Aorta (tissue), 5 donors: ENCODE measurements around the gene TBC1D30. TPM values are rescaled to one million over a fixed set of nuclear protein-coding genes. Genes with fewer than 3 reads are reported as not detected.
A peak's percentile ranks its signal among the peaks of the same experiment; 100 is the strongest.
"Not testable (repeated sequence)": the region's sequence is repeated elsewhere in the genome, so short reads cannot be mapped to it uniquely, and the experiment has no call there.

Experiments used
- ATAC-seq: fragments of 200-7000 bp; cut with Tn5 transposase; one replicate; pipeline ENCODE4 v1.9.1; 2022; ENCODE audit warnings: moderate library complexity; ENCODE audit not compliant: low FRiP score
- DNase-seq, 2 donors: peaks; one replicate each; pipeline ENCODE4 v3.0.0-alpha.2; 2020
- H3K27ac ChIP-seq, 2 donors: one replicate each; pipeline ENCODE4 v1.5.1; 2013; ENCODE audit warnings: low read length in 2 of 2, mild to moderate bottlenecking in 2 of 2, moderate library complexity in 2 of 2, control low read depth in 1 of 2, inconsistent platforms in 1 of 2, low read depth in 1 of 2
- H3K27me3 ChIP-seq, 2 donors: one replicate each; pipeline ENCODE4 v1.6.1; 2013; ENCODE audit warnings: control low read depth in 1 of 2, low read length in 1 of 2, mild to moderate bottlenecking in 1 of 2, moderate library complexity in 1 of 2; ENCODE audit not compliant: insufficient read depth in 2 of 2, control insufficient read depth in 1 of 2
- H3K36me3 ChIP-seq, 2 donors: one replicate each; pipeline ENCODE4 v1.6.1; 2013; ENCODE audit warnings: control low read depth in 1 of 2, low read length in 1 of 2, mild to moderate bottlenecking in 1 of 2; ENCODE audit not compliant: insufficient read depth in 2 of 2, control insufficient read depth in 1 of 2
- H3K4me1 ChIP-seq, 2 donors: one replicate each; pipeline ENCODE4 v1.6.1; 2013; ENCODE audit warnings: low read length in 2 of 2, control low read depth in 1 of 2, mild to moderate bottlenecking in 1 of 2, moderate library complexity in 1 of 2; ENCODE audit not compliant: insufficient read depth in 2 of 2, control insufficient read depth in 1 of 2
- H3K4me3 ChIP-seq, 2 donors: one replicate each; pipeline ENCODE4 v1.5.1; 2013; ENCODE audit warnings: low read length in 2 of 2, control low read depth in 1 of 2, mild to moderate bottlenecking in 1 of 2
- H3K9me3 ChIP-seq: one replicate; pipeline ENCODE4 v1.6.1; 2013; ENCODE audit warnings: mild to moderate bottlenecking, low read length; ENCODE audit not compliant: control insufficient read depth
- WGBS, 2 donors: extraction: QIAGEN DNeasy Blood & Tissue Kit; methylation state at CpG; one replicate each; pipeline ENCODE4 v1.1.7; 2013; 5-methylcytosine and 5-hydroxymethylcytosine counted together
- intact Hi-C, 2 donors: fragments of 100-400 bp; cut with DNase I; formaldehyde crosslinking; loops; one replicate each; pipeline versions ENCODE4 v1.14.2 to v1.15.0; 2022
- polyA plus RNA-seq, 2 donors: library from polyadenylated mRNA; stranded (reverse); fragments of 200-250 nt; gene quantifications; one replicate each; pipeline ENCODE4 v1.2.3, GENCODE V29; 2013
- total RNA-seq, 2 donors: library from RNA; stranded (reverse); fragmentation: NEBNext Ultra II Directional; extraction: Animal tissue kit (Norgen Biotek cat#: 25700); gene quantifications; one replicate each; pipeline ENCODE4 v1.2.1, GENCODE V29; 2021
- donor health status: healthy with polysubstance abuse.
- donor health status: Bipolar disorder and iron deficiency.
- donor health status: DM: no; HTN: no; CAD: no.
- donor health status: DM: no; HTN: no; CAD: no.
- donor health status: DM: yes; HTN: yes; CAD: no.

Gene TBC1D30
- total and polyA plus RNA-seq, 4 donors = 0.18 to 9.7 (median 3.0) TPM

- Histone ChIP-seq H3K36me3 (no peaks in the 10 kb centered on the region), H3K4me1 (no peaks in the 10 kb centered on the region), H3K4me3 (no peak overlapping the region), H3K9me3 (no peaks in the 10 kb centered on the region), H3K27ac (no peak overlapping the region), H3K27me3 (no peaks in the 10 kb centered on the region)
- DNase-seq (no peak), ATAC-seq (no peak)
- intact Hi-C loops = no loop called here
- 71 to 92% methylated on average over 5 of the region's 5 CpGs for WGBS, 2 donors
These were observed 23.8 kb upstream of the TBC1D30 start for GRCh38 chr12:64800640-64801039.

DNA sequence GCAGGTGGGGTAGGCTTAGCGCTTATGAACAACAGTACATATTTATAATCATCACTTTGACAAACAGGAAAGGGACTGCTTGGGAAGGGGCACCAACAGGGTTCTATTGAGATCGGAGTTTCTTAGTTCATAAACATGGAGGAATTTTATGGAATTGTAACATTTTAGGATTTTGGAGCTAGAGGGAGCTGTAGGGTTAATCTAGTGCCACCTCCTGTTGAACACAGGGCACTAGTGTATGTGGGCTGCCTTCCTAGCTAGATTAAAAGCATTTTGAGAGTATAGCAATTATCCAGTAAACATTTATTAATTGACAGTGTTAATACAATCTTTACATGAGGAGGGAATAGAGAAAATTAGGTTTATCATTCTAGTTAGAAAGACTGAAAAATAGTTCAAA is 23.1 kb upstream of the TBC1D30 start:
- intact Hi-C loops = no loop called here
- no peaks in the 10 kb centered on the region for H3K36me3 ChIP-seq
- H3K27me3 ChIP-seq = no peaks in the 10 kb centered on the region
- no peak for ATAC-seq
- H3K27ac ChIP-seq = no peak overlapping the region
- no peak for DNase-seq
- H3K4me1 ChIP-seq = no peaks in the 10 kb centered on the region
- no peak overlapping the region for H3K4me3 ChIP-seq
- 61 to 71% methylated on average over 2 of the region's 2 CpGs for WGBS, 2 donors
- no peaks in the 10 kb centered on the region for H3K9me3 ChIP-seq

DNA sequence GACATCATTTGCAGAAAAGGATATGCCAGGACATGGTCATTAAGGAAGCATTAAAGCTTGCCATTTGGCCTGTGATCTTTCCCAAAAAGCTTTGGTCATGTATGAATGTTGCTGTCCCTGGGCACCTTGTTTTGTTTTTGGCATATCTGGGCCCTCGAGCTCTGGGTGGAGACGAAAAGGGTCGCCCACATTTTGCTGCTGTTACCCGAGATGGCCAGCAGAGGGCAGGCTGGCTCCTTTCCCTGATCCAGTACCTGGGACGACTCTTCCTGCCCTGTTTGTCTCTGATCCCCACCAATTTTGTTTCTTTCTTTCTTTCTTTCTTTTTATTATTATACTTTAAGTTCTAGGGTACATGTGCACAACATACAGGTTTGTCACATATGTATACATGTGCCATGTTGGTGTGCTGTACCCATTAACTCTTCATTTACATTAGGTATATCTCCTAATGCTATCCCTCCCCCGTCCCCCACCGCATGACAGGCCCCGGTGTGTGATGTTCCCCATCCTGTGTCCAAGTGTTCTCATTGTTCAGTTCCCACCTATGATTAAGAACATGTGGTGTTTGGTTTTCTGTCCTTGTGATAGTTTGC is 22.2 kb upstream of the TBC1D30 start:
- DNase-seq (peak; percentile 52 to 81), ATAC-seq (peak; percentile 69)
- H3K4me3 ChIP-seq, H3K27me3 ChIP-seq, H3K36me3 ChIP-seq, intact Hi-C loops, H3K9me3 ChIP-seq, H3K27ac ChIP-seq, H3K4me1 ChIP-seq: not testable (repeated sequence)
- WGBS, 2 donors = 33 to 35% methylated on average over 8 of the region's 8 CpGs

GRCh38 chr12:64806173-64806572 is 18.3 kb upstream of the TBC1D30 start:
- ATAC-seq = no peak
- H3K4me1 ChIP-seq = no peaks in the 10 kb centered on the region
- H3K27me3 ChIP-seq = peaks cover 0 to 2% of the 10 kb centered on the region in 2 donors
- H3K36me3 ChIP-seq = no peaks in the 10 kb centered on the region
- no peaks in the 10 kb centered on the region for H3K9me3 ChIP-seq
- 60 to 66% methylated on average over 2 of the region's 2 CpGs for WGBS, 2 donors
- intact Hi-C loops = no loop called here
- H3K27ac ChIP-seq = no peak overlapping the region
- DNase-seq = no peak
- no peak overlapping the region for H3K4me3 ChIP-seq

DNA sequence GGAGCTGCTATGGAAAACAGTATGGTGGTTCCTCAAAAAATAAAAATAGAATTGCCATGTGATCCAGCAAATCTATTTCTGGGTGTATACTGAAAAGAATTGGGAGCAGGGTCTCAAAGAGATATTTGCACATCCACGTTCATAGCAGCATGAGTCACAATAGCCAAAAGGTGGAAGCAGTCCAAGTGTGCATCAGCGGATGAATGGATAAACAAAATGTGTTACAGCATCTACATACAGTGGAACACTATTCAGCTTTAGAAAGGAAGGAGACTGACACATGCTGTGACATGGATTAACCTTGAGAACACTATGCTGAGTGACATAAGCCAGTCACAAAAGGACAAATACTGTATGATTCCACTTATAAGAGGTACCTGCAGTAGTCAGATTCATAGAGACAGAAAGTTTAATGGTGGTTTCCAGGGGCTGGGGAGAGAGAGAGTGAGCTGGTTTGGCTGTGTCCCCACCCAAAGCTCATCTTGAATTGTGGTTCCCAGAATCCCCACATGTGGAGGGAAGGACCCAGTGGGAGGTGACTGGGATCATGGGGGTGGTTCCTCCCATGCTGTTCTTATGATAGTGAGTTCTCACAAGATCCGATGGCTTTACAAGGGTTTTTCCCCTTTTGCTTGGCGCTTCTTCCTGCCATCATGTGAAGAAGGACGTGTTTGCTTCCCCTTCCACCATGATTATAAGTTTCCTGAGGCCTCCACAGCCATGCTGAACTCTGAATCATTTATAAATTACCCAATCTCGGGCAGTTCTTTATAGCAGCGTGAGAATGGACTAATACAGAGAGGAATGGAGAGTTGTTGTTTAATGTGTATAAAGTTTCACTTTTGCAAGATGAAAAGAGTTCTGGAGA is 17.6 kb upstream of the TBC1D30 start:
- intact Hi-C loops = no loop called here
- Histone ChIP-seq H3K4me3 (no peak overlapping the region), H3K9me3 (no peaks in the 10 kb centered on the region), H3K36me3 (no peaks in the 10 kb centered on the region), H3K4me1 (no peaks in the 10 kb centered on the region), H3K27ac (no peak overlapping the region), H3K27me3 (peaks cover 0 to 2% of the 10 kb centered on the region in 2 donors)
- DNase-seq (no peak), ATAC-seq (no peak)
- WGBS, 2 donors = 78 to 80% methylated on average over 7 of the region's 7 CpGs

GRCh38 chr12:64808110-64808509 is 16.3 kb upstream of the TBC1D30 start:
- no peak overlapping the region for H3K27ac ChIP-seq
- H3K4me1 ChIP-seq = no peaks in the 10 kb centered on the region
- ATAC-seq (no peak), DNase-seq (no peak)
- no peaks in the 10 kb centered on the region for H3K9me3 ChIP-seq
- intact Hi-C loops = no loop called here
- H3K27me3 ChIP-seq = peaks cover 0 to 2% of the 10 kb centered on the region in 2 donors
- no peaks in the 10 kb centered on the region for H3K36me3 ChIP-seq
- 13 to 22% methylated on average over 5 of the region's 5 CpGs for WGBS, 2 donors
- H3K4me3 ChIP-seq = no peak overlapping the region

- Histone ChIP-seq H3K36me3 (no peaks in the 10 kb centered on the region), H3K27me3 (peaks cover 0 to 2% of the 10 kb centered on the region in 2 donors), H3K4me3 (no peak overlapping the region), H3K4me1 (no peaks in the 10 kb centered on the region), H3K9me3 (no peaks in the 10 kb centered on the region), H3K27ac (no peak overlapping the region)
- intact Hi-C loops = no loop called here
- WGBS, 2 donors = 83 to 93% methylated on average over 1 of the region's 1 CpG
- ATAC-seq (no peak), DNase-seq (no peak)
These were observed 13.6 kb upstream of the TBC1D30 start for GRCh38 chr12:64810831-64811230.

DNA sequence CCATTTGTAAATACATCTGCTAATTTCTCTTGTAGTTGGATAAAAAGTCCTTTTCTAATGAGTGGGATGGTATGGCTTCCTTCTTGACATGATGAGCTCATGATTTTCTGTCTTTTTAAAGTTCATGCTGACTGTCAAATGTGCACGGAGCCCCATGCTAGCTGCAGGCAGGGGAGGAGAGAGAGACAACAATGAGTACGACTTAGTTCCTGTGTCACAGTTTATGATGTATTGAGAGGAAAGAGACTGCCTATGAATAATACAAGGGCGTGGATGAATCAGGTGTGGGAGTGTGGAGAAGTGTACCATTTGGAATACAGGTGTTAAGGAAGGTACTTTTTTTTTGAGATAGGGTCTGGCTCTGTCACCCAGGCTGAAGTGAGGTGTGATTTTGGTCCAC is 10.7 kb upstream of the TBC1D30 start:
- DNase-seq = no peak
- no peak overlapping the region for H3K4me3 ChIP-seq
- H3K9me3 ChIP-seq = no peaks in the 10 kb centered on the region
- intact Hi-C loops = no loop called here
- ATAC-seq = no peak
- WGBS, 2 donors = 74 to 79% methylated on average over 3 of the region's 3 CpGs
- no peaks in the 10 kb centered on the region for H3K4me1 ChIP-seq
- H3K27ac ChIP-seq = no peak overlapping the region
- no peaks in the 10 kb centered on the region for H3K27me3 ChIP-seq
- H3K36me3 ChIP-seq = no peaks in the 10 kb centered on the region

DNA sequence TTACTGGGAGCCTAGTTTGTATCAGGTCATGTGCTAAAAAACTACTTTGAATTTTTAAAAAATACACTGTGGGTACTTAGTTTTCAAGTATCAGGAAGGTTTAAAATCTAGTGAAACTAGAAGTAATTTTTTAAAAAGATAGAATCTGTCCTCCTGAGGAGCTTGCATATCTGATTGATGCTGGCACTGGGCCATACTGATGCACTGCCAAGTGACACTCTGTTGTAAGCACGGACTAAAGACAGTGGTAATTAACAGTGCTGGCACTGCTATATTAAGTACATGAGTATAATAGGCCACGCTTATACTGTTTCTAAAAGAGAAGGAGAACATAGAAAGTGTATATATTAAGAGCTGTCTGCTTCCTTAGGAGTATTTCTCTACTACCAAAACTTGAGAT is 10.0 kb upstream of the TBC1D30 start:
- intact Hi-C loops = no loop called here
- ATAC-seq (no peak), DNase-seq (no peak)
- Histone ChIP-seq H3K4me1 (no peaks in the 10 kb centered on the region), H3K27me3 (no peaks in the 10 kb centered on the region), H3K4me3 (no peak overlapping the region), H3K36me3 (no peaks in the 10 kb centered on the region), H3K27ac (no peak overlapping the region), H3K9me3 (no peaks in the 10 kb centered on the region)
- WGBS, 2 donors = 58 to 59% methylated on average over 2 of the region's 2 CpGs
